ENCODE measurements around the gene CDV3. TPM values are rescaled to one million over a fixed set of nuclear protein-coding genes. Genes with fewer than 3 reads are reported as not detected.

CDV3 gene
- total and polyA plus RNA-seq, 2 donors (not counting 3 experiments of a cell fraction or from before 2014, with no cell fraction given) = 46.7 to 229 TPM

GRCh38 chr3:133527081-133527715, 46.3 kb upstream of the CDV3 start:
- intact Hi-C loops (cut with micrococcal nuclease) = no loop called here
- H3K79me2 ChIP-seq (ENCODE audit: control insufficient read depth, insufficient read depth, low read length) = no peaks in the 10 kb centered on the region
- H3K4me3 ChIP-seq (replicated peaks in 1 of 3; ENCODE audit: insufficient read depth in 1 of 3, low read depth in 1 of 3, low read length in 3 of 3) = no peak overlapping the region
- H2AFZ ChIP-seq (ENCODE audit: low read depth, low read length) = no peak overlapping the region
- FAIRE-seq = no peak
- H3K9me3 ChIP-seq (replicated peaks; ENCODE audit: control insufficient read depth, insufficient read depth, low read length) = no peaks in the 10 kb centered on the region
- H3K4me2 ChIP-seq (ENCODE audit: insufficient read depth, low read length) = no peak overlapping the region
- no peak for TF ChIP-seq POLR2A (IDR thresholded peaks at IDR 0.05; ENCODE audit: low read depth, low read length)
- no peak for TF ChIP-seq MAX (IDR thresholded peaks at IDR 0.05; ENCODE audit: insufficient read depth, insufficient read length)
- no peak for TF ChIP-seq EZH2 (IDR thresholded peaks at IDR 0.05; ENCODE audit: borderline replicate concordance, low read depth, low read length, severe bottlenecking)
- TF ChIP-seq MYC (IDR thresholded peaks at IDR 0.05; ENCODE audit: low read depth, low read length) = no peak
- TF ChIP-seq, protein P1, sequence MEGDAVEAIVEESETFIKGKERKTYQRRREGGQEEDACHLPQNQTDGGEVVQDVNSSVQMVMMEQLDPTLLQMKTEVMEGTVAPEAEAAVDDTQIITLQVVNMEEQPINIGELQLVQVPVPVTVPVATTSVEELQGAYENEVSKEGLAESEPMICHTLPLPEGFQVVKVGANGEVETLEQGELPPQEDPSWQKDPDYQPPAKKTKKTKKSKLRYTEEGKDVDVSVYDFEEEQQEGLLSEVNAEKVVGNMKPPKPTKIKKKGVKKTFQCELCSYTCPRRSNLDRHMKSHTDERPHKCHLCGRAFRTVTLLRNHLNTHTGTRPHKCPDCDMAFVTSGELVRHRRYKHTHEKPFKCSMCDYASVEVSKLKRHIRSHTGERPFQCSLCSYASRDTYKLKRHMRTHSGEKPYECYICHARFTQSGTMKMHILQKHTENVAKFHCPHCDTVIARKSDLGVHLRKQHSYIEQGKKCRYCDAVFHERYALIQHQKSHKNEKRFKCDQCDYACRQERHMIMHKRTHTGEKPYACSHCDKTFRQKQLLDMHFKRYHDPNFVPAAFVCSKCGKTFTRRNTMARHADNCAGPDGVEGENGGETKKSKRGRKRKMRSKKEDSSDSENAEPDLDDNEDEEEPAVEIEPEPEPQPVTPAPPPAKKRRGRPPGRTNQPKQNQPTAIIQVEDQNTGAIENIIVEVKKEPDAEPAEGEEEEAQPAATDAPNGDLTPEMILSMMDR (IDR thresholded peaks at IDR 0.05; ENCODE audit: extremely low read depth in 1 of 2, insufficient read depth in 1 of 2, low read depth in 1 of 2, low read length in 2 of 2) = no peak
- no peak for TF ChIP-seq JUN (IDR thresholded peaks at IDR 0.05; ENCODE audit: borderline replicate concordance, insufficient read depth, insufficient read length, low read depth)
- no peak for TF ChIP-seq FOS (IDR thresholded peaks at IDR 0.05; ENCODE audit: borderline replicate concordance, insufficient read depth, low read length)
- TF ChIP-seq GATA2 (IDR thresholded peaks at IDR 0.05; ENCODE audit: insufficient read depth, insufficient read length, low read depth, low read length) = no peak
- no peak for TF ChIP-seq POLR2AphosphoS5 (IDR thresholded peaks at IDR 0.05; ENCODE audit: insufficient read depth, low read depth, low read length)
- no peaks in the 10 kb centered on the region for H3K36me3 ChIP-seq (ENCODE audit: control insufficient read depth in 2 of 2, extremely low read depth in 1 of 2, insufficient read depth in 2 of 2, low read length in 2 of 2)
- no peak overlapping the region for H3K9ac ChIP-seq (replicated peaks; ENCODE audit: extremely low read depth, insufficient read depth, low read length)
- no peak for DNase-seq (ENCODE audit: low read depth, low spot score)
- ChIA-PET POLR2A (no interaction called here), CTCF (interaction anchor here (2.0 to 2.1 kb wide), 2 partner anchors 19 to 51 kb away, joined by 6 to 7 read pairs; no protein-coding TSS in a partner anchor)
- peaks cover 6% of the 10 kb centered on the region for H3K4me1 ChIP-seq (ENCODE audit: control insufficient read depth, extremely low read depth, insufficient read depth, low read length)
- dilution Hi-C loops (cut with MboI; ENCODE audit: extremely low pct_ligation_motif_present, low sequenced_read_pairs) = no loop called here
- no TSS peak for BruUV-seq (replicated peaks)
- no peak overlapping the region for H3K27ac ChIP-seq (ENCODE audit: insufficient read depth, low read depth, low read length)
- H3K9me1 ChIP-seq (replicated peaks; ENCODE audit: control insufficient read depth, extremely low read depth, insufficient read depth, low read length) = no peaks in the 10 kb centered on the region
- no peaks in the 10 kb centered on the region for H3K27me3 ChIP-seq (ENCODE audit: control insufficient read depth in 2 of 2, insufficient read depth in 2 of 2, low read length in 2 of 2)
- no peaks in the 10 kb centered on the region for H4K20me1 ChIP-seq (replicated peaks; ENCODE audit: control insufficient read depth, extremely low read depth, insufficient read depth, low read length)

Data from endothelial cell of umbilical vein (primary cell).